A549 treated with CpdA at 1 μM for 4 hours (cell line): ENCODE data around the gene EHF. TPM values are rescaled to one million over a fixed set of nuclear protein-coding genes. Genes with fewer than 3 reads are reported as not detected.

ENCODE experiments used
- total RNA-seq: library from RNA; stranded (reverse); fragments of 200-300 nt; extraction: Qiagen RNA extraction; gene quantifications from 5 replicates; pipeline ENCODE4 v1.2.3, GENCODE V29; 2022; ENCODE audit warnings: low read depth

The EHF gene
- 0.12 to 0.70 TPM (median 0.61 TPM) in 5 replicates for total RNA-seq

DNA sequence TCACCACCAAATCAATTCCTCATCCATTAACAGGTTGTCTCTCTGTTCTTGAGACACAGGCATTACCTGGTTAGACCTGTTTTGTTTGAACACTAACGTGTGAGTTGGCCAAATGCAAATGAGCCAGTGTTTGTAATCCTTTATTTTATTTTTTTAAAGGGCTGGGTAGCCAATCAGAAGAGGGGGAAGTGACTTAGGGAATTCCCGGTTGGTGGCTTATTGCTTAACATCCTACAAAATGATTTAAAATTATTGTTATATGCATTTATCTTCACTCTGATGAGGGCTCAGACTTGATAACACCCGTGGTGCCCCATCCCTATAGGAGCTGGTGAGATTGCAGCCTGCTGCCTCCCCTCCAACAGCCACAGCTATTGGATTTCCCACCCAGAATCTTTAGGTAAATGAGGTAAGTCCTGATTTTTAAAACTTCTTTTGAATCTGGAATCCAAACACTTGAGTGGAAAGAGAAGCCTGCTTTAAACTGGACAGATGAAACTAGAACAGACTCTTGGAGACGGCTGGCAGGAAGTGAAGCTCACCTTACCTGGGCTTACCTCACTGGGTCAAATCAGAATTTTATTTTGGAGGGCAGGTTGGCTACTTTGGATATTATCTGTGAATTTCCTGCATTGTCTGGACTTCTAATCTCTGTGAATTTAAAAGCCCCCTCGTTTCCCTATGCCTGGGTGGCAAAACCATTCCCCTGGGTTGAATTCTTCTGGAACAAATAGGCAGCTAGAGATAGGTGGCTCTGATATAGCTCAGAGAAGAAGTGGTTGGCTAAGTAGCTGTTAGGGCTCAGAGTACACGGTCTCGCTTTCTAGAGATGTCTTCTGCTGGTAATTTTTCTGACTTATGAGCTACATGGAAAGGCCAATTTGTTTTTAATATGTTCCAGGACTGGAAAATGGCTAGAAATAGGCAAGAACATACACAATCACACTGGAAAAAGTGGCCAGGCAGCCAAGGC, at the start of gene EHF:
Gene EHF, plus strand, starts transcription at position 274 of the 973 bp plus-strand sequence. CDS start 21,538 bp downstream, outside the sequence.

Other genes starting within 250 kb of the EHF start
- 35.3 to 43.3 TPM (median 39.8 TPM) in 5 replicates for gene CAT, start 182.2 kb upstream of the EHF start, total RNA-seq
- not detected in 5 replicates for gene ELF5, start 107.3 kb upstream of the EHF start, total RNA-seq